GM12892 (cell line): Measurements from ENCODE around the gene CERS6.

ENCODE experiments used
- POLR2A ChIP-seq: IDR thresholded peaks from 2 replicates; pipeline ENCODE4 v1.6.1; 2011; ENCODE audit warnings: low read depth, low read length, control low read depth
- POLR2AphosphoS5 ChIP-seq: IDR thresholded peaks from 2 replicates; pipeline ENCODE4 v1.6.1; 2011; ENCODE audit warnings: low read depth, low read length, control low read depth
- TAF1 ChIP-seq: IDR thresholded peaks from 2 replicates; pipeline ENCODE4 v1.6.1; 2011; ENCODE audit warnings: low read depth, mild to moderate bottlenecking, control low read depth, low read length, borderline replicate concordance

- TF ChIP-seq POLR2AphosphoS5: no peak
- TF ChIP-seq TAF1: no peak
- no peak for TF ChIP-seq POLR2A
These were observed 235.1 kb downstream of the CERS6 start for GRCh38 chr2:168691221-168691620.
